Measurements from ENCODE around the gene MPG.

GRCh38 chr16:122361-122760, 44.3 kb downstream of the MPG start:
- TF ChIP-seq CTCF (IDR thresholded peaks at IDR 0.05) (no peak), ESRRA (CRISPR knock-in tag; IDR thresholded peaks at IDR 0.05; ENCODE audit: borderline replicate concordance) (no peak), USF1 (CRISPR knock-in tag; IDR thresholded peaks at IDR 0.05) (no peak)

Measured in WTC11 (cell line).